ENCODE data around the gene ERMAP.

Gene ERMAP

GRCh38 chr1:42776502-42776901 lies 40.4 kb upstream of the ERMAP start:
- in situ Hi-C loops (cut with MboI; ENCODE audit: low sequenced_read_pairs, unreplicated experiment): no loop called here
- no peak for TF ChIP-seq CTCF (IDR thresholded peaks at IDR 0.05; ENCODE audit: borderline replicate concordance, control extremely low read depth, extremely low read depth, insufficient read depth, missing control alignments)
- no peak for DNase-seq (ENCODE audit: low spot score)

GRCh38 chr1:42777852-42778251 lies 39.1 kb upstream of the ERMAP start:
- peak; percentile 63 for DNase-seq (ENCODE audit: low spot score)
- in situ Hi-C loops (cut with MboI; ENCODE audit: low sequenced_read_pairs, unreplicated experiment): no loop called here
- peak; percentile 46 for TF ChIP-seq CTCF (IDR thresholded peaks at IDR 0.05; ENCODE audit: borderline replicate concordance, control extremely low read depth, extremely low read depth, insufficient read depth, missing control alignments)

- peak; percentile 54 for DNase-seq (ENCODE audit: low spot score)
- in situ Hi-C loops (cut with MboI; ENCODE audit: low sequenced_read_pairs, unreplicated experiment): loop anchor here (10.0 kb wide), 2 partner anchors 135 to 295 kb away; no protein-coding TSS in a partner anchor
- no peak for TF ChIP-seq CTCF (IDR thresholded peaks at IDR 0.05; ENCODE audit: borderline replicate concordance, control extremely low read depth, extremely low read depth, insufficient read depth, missing control alignments)
These were observed 37.2 kb upstream of the ERMAP start for GRCh38 chr1:42779725-42780124.

- TF ChIP-seq CTCF (IDR thresholded peaks at IDR 0.05; ENCODE audit: borderline replicate concordance, control extremely low read depth, extremely low read depth, insufficient read depth, missing control alignments): no peak
- DNase-seq (ENCODE audit: low spot score): no peak
- in situ Hi-C loops (cut with MboI; ENCODE audit: low sequenced_read_pairs, unreplicated experiment): loop anchor here (10.0 kb wide), 2 partner anchors 135 to 295 kb away; no protein-coding TSS in a partner anchor
These were observed 36.7 kb upstream of the ERMAP start for GRCh38 chr1:42780176-42780575.

- in situ Hi-C loops (cut with MboI; ENCODE audit: low sequenced_read_pairs, unreplicated experiment): loop anchor here (10.0 kb wide), 2 partner anchors 132 to 292 kb away; no protein-coding TSS in a partner anchor
- DNase-seq (ENCODE audit: low spot score): no peak
These were observed 33.8 kb upstream of the ERMAP start for GRCh38 chr1:42783092-42783491.

GRCh38 chr1:42784547-42784945 lies 32.4 kb upstream of the ERMAP start:
- in situ Hi-C loops (cut with MboI; ENCODE audit: low sequenced_read_pairs, unreplicated experiment): loop anchor here (10.0 kb wide), 2 partner anchors 130 to 290 kb away; no protein-coding TSS in a partner anchor
- no peak for DNase-seq (ENCODE audit: low spot score)
- no peak for TF ChIP-seq CTCF (IDR thresholded peaks at IDR 0.05; ENCODE audit: borderline replicate concordance, control extremely low read depth, extremely low read depth, insufficient read depth, missing control alignments)

More at GRCh38 chr1:42783092-42783491, 33.8 kb upstream of the ERMAP start:
- TF ChIP-seq CTCF (IDR thresholded peaks at IDR 0.05; ENCODE audit: borderline replicate concordance, control extremely low read depth, extremely low read depth, insufficient read depth, missing control alignments): no peak
